Heart right ventricle (tissue), 16 donors: ENCODE data around the gene SCO1. TPM values are rescaled to one million over a fixed set of nuclear protein-coding genes. Genes with fewer than 3 reads are reported as not detected.

Experiments
- ATAC-seq, 8 donors: fragments of 200-7000 bp; cut with Tn5 transposase; one replicate each; pipeline ENCODE4 v1.9.1; 2020; ENCODE audit warnings: mild to moderate bottlenecking in 8 of 8, moderate library complexity in 8 of 8, moderate number of reproducible peaks in 1 of 8
- DNase-seq, 2 donors: peaks; one replicate each; pipeline ENCODE4 v3.0.0-alpha.2; 2020
- H3K27ac ChIP-seq, 10 donors: fragments of 200-600 bp; sonication (generic) in 2 of 10; one replicate each; pipeline versions ENCODE4 v1.5.0 to v1.8.0; 2020 to 2022; ENCODE audit warnings: mild to moderate bottlenecking in 3 of 10
- H3K27me3 ChIP-seq, 7 donors: fragments of 200-600 bp; one replicate each; pipeline ENCODE4 v1.8.0; 2021 to 2022; ENCODE audit warnings: mild to moderate bottlenecking in 2 of 7
- H3K36me3 ChIP-seq, 9 donors: fragments of 200-600 bp; sonication (generic) in 1 of 9; one replicate each; pipeline versions ENCODE4 v1.5.0 to v1.8.0; 2020 to 2022; ENCODE audit warnings: mild to moderate bottlenecking in 2 of 9
- H3K4me1 ChIP-seq, 9 donors: fragments of 200-600 bp; sonication (generic) in 1 of 9; one replicate each; pipeline versions ENCODE4 v1.5.0 to v1.8.0; 2020 to 2022; ENCODE audit warnings: mild to moderate bottlenecking in 4 of 9
- H3K4me3 ChIP-seq, 10 donors: fragments of 200-600 bp; sonication (generic) in 2 of 10; one replicate each; pipeline versions ENCODE4 v1.5.0 to v1.8.0; 2020 to 2022; ENCODE audit warnings: mild to moderate bottlenecking in 7 of 10, moderate library complexity in 2 of 10
- H3K9me3 ChIP-seq, 11 donors: fragments of 200-600 bp in 10 of 11; sonication (generic) in 2 of 11; one replicate each; pipeline versions ENCODE4 v1.5.0 to v1.8.0; 2013 to 2022; ENCODE audit warnings: mild to moderate bottlenecking in 2 of 11, control low read depth in 1 of 11, moderate library complexity in 1 of 11
- CTCF ChIP-seq, 9 donors: fragments of 200-600 bp; sonication (generic) in 2 of 9; IDR thresholded peaks; one replicate each; pipeline versions ENCODE4 v1.5.0 to v1.8.0; 2021 to 2022; ENCODE audit warnings: antibody characterized with exemption in 9 of 9, mild to moderate bottlenecking in 5 of 9, moderate library complexity in 1 of 9
- WGBS, 2 donors: extraction: QIAGEN DNeasy Blood & Tissue Kit; methylation state at CpG; one replicate each; pipeline ENCODE4 v1.1.7; 2013; ENCODE audit warnings: inconsistent platforms in 1 of 2; 5-methylcytosine and 5-hydroxymethylcytosine counted together
- intact Hi-C, 10 donors: fragments of 100-400 bp; cut with DNase I; formaldehyde crosslinking; loops; one replicate each; pipeline versions ENCODE4 v1.11.1 to v1.14.2; 2022
- polyA plus RNA-seq, 2 donors: library from polyadenylated mRNA; stranded (reverse); fragments of 200-250 nt; gene quantifications; one replicate each; pipeline ENCODE4 v1.2.3, GENCODE V29; 2013
- total RNA-seq, 10 donors: library from RNA; stranded (reverse); fragmentation: NEBNext Ultra II Directional in 3 of 10; extraction: Animal tissue kit (Norgen Biotek cat#: 25700) in 3 of 10; gene quantifications; one replicate each; pipeline versions ENCODE4 v1.2.1 to v1.2.4, GENCODE V29; 2021 to 2023
- donor health status: Arrhythmogenic right ventricular cardiomyopathy.
- donor health status: ischemic (EF 13 %, LVEDD 7.1; RV severe dilation, severe dysfunction).
- donor health status: healthy with polysubstance abuse.
- donor health status: DM: no; HTN: yes; CAD: no.
- donor health status: DM: no; HTN: no; CAD: no.
- donor health status: ischemic (EF 25% LVEDD 6.9; RV normal size, moderate dysfunction).
- donor health status: ischemic (EF 25% LVEDD 5.7; RV mildly dilated, moderate dysfunction).
- donor health status: healthy.
- donor health status: DM: yes; HTN: yes; CAD: no.
- donor health status: Ischemic cardiomyopathy.
- donor health status: ischemic (EF 35%, LVEDD 5.7; RV mildly dilated, moderate dysfunction).
- donor health status: nonischemic (EF 11% LVEDD 7.7; RV severe dilation, severe dysfunction).
- donor health status: DM: yes; HTN: yes; CAD: no.
- donor health status: PGD.
- donor health status: ischemic (EF 29% LVEDD 5.4; RV normal size, mild dysfunction).
- donor health status: nonischemic (EF 23%, LVEDD 6.1; RV moderate dilation, normal function).

The SCO1 gene
- total and polyA plus RNA-seq, 12 donors: 4.5 to 43.4 (median 35.7) TPM

GRCh38 chr17:10725262-10725661 is 27.9 kb upstream of the SCO1 start:
- DNase-seq (no peak), ATAC-seq (no peak)
- Histone ChIP-seq H3K36me3 (peaks cover 0 to 65% (median 9%) of the 10 kb centered on the region in 9 donors), H3K27me3 (no peaks in the 10 kb centered on the region), H3K9me3 (no peaks in the 10 kb centered on the region), H3K4me1 (peaks cover 0 to 8% (median 2%) of the 10 kb centered on the region in 9 donors), H3K4me3 (no peak overlapping the region), H3K27ac (no peak overlapping the region)
- 88% methylated on average over 3 of the region's 3 CpGs for WGBS, 2 donors
- no peak for TF ChIP-seq CTCF (IDR thresholded peaks at IDR 0.05)
- intact Hi-C loops: no loop called here

GRCh38 chr17:10724546-10725195 is 27.3 kb upstream of the SCO1 start:
- no peak overlapping the region for H3K27ac ChIP-seq
- no peak for TF ChIP-seq CTCF (IDR thresholded peaks at IDR 0.05)
- H3K9me3 ChIP-seq: no peaks in the 10 kb centered on the region
- DNase-seq (no peak), ATAC-seq (no peak)
- peaks cover 0 to 7% (median 2%) of the 10 kb centered on the region in 9 donors for H3K4me1 ChIP-seq
- intact Hi-C loops: no loop called here
- no peak overlapping the region for H3K4me3 ChIP-seq
- 90% methylated on average over 11 of the region's 11 CpGs for WGBS, 2 donors
- peaks cover 0 to 70% (median 9%) of the 10 kb centered on the region in 9 donors for H3K36me3 ChIP-seq
- no peaks in the 10 kb centered on the region for H3K27me3 ChIP-seq

GRCh38 chr17:10718547-10718946 is 21.2 kb upstream of the SCO1 start:
- intact Hi-C loops: no loop called here
- TF ChIP-seq CTCF (IDR thresholded peaks at IDR 0.05): no peak
- H3K36me3 ChIP-seq: peaks cover 0 to 69% (median 5%) of the 10 kb centered on the region in 9 donors
- no peaks in the 10 kb centered on the region for H3K4me1 ChIP-seq
- 41 to 44% methylated on average over 1 of the region's 1 CpG for WGBS, 2 donors
- DNase-seq (no peak), ATAC-seq (no peak)
- no peaks in the 10 kb centered on the region for H3K27me3 ChIP-seq
- no peak overlapping the region for H3K27ac ChIP-seq
- H3K4me3 ChIP-seq: no peak overlapping the region
- no peaks in the 10 kb centered on the region for H3K9me3 ChIP-seq

- Histone ChIP-seq H3K9me3 (no peaks in the 10 kb centered on the region), H3K36me3 (peaks cover 0 to 74% (median 16%) of the 10 kb centered on the region in 9 donors), H3K4me3 (no peak overlapping the region), H3K27me3 (no peaks in the 10 kb centered on the region), H3K4me1 (peaks cover 0 to 1% (median 0%) of the 10 kb centered on the region in 9 donors), H3K27ac (no peak overlapping the region)
- no peak for DNase-seq
- WGBS, 2 donors: 83 to 86% methylated on average over 10 of the region's 10 CpGs
- no peak for TF ChIP-seq CTCF (IDR thresholded peaks at IDR 0.05)
- intact Hi-C loops: no loop called here
- no peak for ATAC-seq
These were observed 18.9 kb upstream of the SCO1 start for GRCh38 chr17:10716218-10716617.
